Parathyroid adenoma (tissue), 2 donors: ENCODE measurements around the gene PRTN3.

ENCODE experiments used
- H2AFZ ChIP-seq: fragments of 300-600 bp; sonication (generic); one replicate; pipeline ENCODE4 v1.7.0; 2017; ENCODE audit warnings: antibody characterized with exemption, mild to moderate bottlenecking
- H3K27ac ChIP-seq: fragments of 300-600 bp; sonication (generic); one replicate; pipeline ENCODE4 v1.7.0; 2017
- H3K27me3 ChIP-seq: fragments of 300-600 bp; sonication (generic); one replicate; pipeline ENCODE4 v1.7.0; 2017; ENCODE audit warnings: low read length; ENCODE audit not compliant: control insufficient read depth, insufficient read depth
- H3K36me3 ChIP-seq: fragments of 300-600 bp; sonication (generic); one replicate; pipeline ENCODE4 v1.7.0; 2017; ENCODE audit warnings: low read length; ENCODE audit not compliant: control insufficient read depth, insufficient read depth
- H3K4me1 ChIP-seq: fragments of 300-600 bp; sonication (generic); one replicate; pipeline ENCODE4 v1.7.0; 2017; ENCODE audit warnings: control low read depth
- H3K4me2 ChIP-seq: fragments of 300-600 bp; sonication (generic); one replicate; pipeline ENCODE4 v1.7.0; 2017; ENCODE audit warnings: low read length
- H3K4me3 ChIP-seq: fragments of 300-600 bp; sonication (generic); one replicate; pipeline ENCODE4 v1.7.0; 2017; ENCODE audit warnings: low read depth, low read length
- H3K79me2 ChIP-seq: fragments of 300-600 bp; sonication (generic); one replicate; pipeline ENCODE4 v1.7.0; 2017; ENCODE audit warnings: control low read depth
- H3K9ac ChIP-seq: fragments of 300-600 bp; sonication (generic); one replicate; pipeline ENCODE4 v1.7.0; 2017; ENCODE audit warnings: mild to moderate bottlenecking
- H3K9me3 ChIP-seq: fragments of 300-600 bp; sonication (generic); one replicate; pipeline ENCODE4 v1.7.0; 2017; ENCODE audit warnings: low read length; ENCODE audit not compliant: control insufficient read depth
- CTCF ChIP-seq: fragments of 300-600 bp; sonication (generic); IDR thresholded peaks from one replicate; pipeline ENCODE4 v1.7.0; 2017; ENCODE audit warnings: antibody characterized with exemption, mild to moderate bottlenecking
- donor health status: primary hyperparathyroidism.

PRTN3 gene

GRCh38 chr19:813219-814151, 27.3 kb upstream of the PRTN3 start:
- H2AFZ ChIP-seq: no peak overlapping the region
- H3K27me3 ChIP-seq: no peaks in the 10 kb centered on the region
- no peaks in the 10 kb centered on the region for H3K36me3 ChIP-seq
- no peak overlapping the region for H3K4me3 ChIP-seq
- no peak for TF ChIP-seq CTCF
- peaks cover 2% of the 10 kb centered on the region for H3K79me2 ChIP-seq
- no peak overlapping the region for H3K9ac ChIP-seq
- H3K27ac ChIP-seq: no peak overlapping the region
- H3K9me3 ChIP-seq: no peaks in the 10 kb centered on the region
- no peaks in the 10 kb centered on the region for H3K4me1 ChIP-seq
- H3K4me2 ChIP-seq: no peak overlapping the region

- Histone ChIP-seq H3K9me3 (no peaks in the 10 kb centered on the region), H3K36me3 (no peaks in the 10 kb centered on the region), H3K4me1 (no peaks in the 10 kb centered on the region), H3K27me3 (no peaks in the 10 kb centered on the region), H3K9ac (no peak overlapping the region), H3K27ac (no peak overlapping the region), H2AFZ (no peak overlapping the region), H3K79me2 (no peaks in the 10 kb centered on the region), H3K4me2 (no peak overlapping the region), H3K4me3 (no peak overlapping the region)
- no peak for TF ChIP-seq CTCF
Observed at GRCh38 chr19:814152-815078, 26.4 kb upstream of the PRTN3 start.

DNA sequence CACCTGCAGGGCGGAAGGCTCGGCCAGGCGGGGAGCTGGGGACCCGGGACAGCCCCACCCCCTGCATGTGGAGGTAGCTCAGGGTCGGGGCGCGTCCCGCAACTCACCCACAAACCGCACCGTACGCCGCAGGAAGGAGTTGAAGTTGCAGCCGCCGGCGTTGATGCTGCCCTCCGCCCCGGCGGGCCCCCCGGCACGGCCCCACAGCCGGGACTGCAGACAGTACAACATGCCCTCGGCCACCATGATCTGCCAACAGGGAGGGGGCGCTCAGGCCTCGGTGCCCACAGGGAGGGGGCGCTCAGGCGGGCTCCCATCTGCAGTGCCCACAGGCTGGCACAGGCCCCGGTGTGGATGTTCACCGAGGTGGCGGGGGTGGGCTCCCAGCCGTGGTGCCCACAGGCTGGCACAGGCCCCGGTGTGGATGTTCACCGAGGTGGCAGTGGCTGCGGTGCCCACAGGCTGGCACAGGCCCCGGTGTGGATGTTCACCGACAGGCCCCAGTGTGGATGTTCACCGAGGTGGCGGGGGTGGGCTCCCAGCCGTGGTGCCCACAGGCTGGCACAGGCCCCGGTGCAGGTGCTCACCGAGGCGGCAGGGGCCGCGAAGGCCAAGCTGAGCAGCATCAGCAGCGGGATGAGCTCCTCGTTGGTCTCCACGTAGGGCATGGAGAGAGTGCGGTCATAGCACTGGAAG, 25.6 kb upstream of the PRTN3 start:
- H3K9me3 ChIP-seq: no peaks in the 10 kb centered on the region
- no peaks in the 10 kb centered on the region for H3K4me1 ChIP-seq

More for the DNA sequence above, 25.6 kb upstream of the PRTN3 start:
- Histone ChIP-seq H3K4me2 (no peak overlapping the region), H3K79me2 (no peaks in the 10 kb centered on the region), H3K27ac (no peak overlapping the region), H2AFZ (no peak overlapping the region), H3K4me3 (no peak overlapping the region), H3K9ac (no peak overlapping the region), H3K27me3 (no peaks in the 10 kb centered on the region), H3K36me3 (no peaks in the 10 kb centered on the region)
- TF ChIP-seq CTCF: no peak
